Panc1 (cell line): ENCODE measurements around the gene GRIK4. TPM values are rescaled to one million over a fixed set of nuclear protein-coding genes. Genes with fewer than 3 reads are reported as not detected.

ENCODE experiments used
- ATAC-seq: fragments of 200-7000 bp; cut with Tn5 transposase; 2 replicates; pipeline ENCODE4 v1.9.1; 2020; ENCODE audit warnings: mild to moderate bottlenecking, moderate library complexity
- BruUV-seq: library from RNA; stranded (reverse); fragments of 400-500 nt; replicated peaks from 2 replicates; lab custom pipeline; 2021; lab: Mats Ljungman, UMichigan
- CTCF ChIA-PET: fragments of 300-600 bp; sonication (Branson Sonifier 250); formaldehyde crosslinking; loops from one replicate; lab custom pipeline; 2022; ENCODE audit warnings: antibody characterized with exemption; lab: Charles Lee
- POLR2A ChIA-PET: fragments of 300-600 bp; sonication (Branson Sonifier 250); formaldehyde crosslinking; loops from one replicate; lab custom pipeline; 2022; ENCODE audit warnings: antibody characterized with exemption; lab: Charles Lee
- DNase-seq: peaks from one replicate; pipeline ENCODE4 v3.0.0-alpha.2; 2010; ENCODE audit warnings: low read depth, low spot score
- H3K27ac ChIP-seq: 2 replicates; pipeline ENCODE4 v1.5.1; 2011; ENCODE audit warnings: mild to moderate bottlenecking, low read length, inconsistent platforms
- H3K27me3 ChIP-seq: fragments of 200-500 bp; sonication (Bioruptor generic); 2 replicates; pipeline ENCODE4 v1.6.0; 2014; ENCODE audit warnings: low read length, inconsistent platforms; ENCODE audit not compliant: control insufficient read depth, insufficient read depth
- H3K36me3 ChIP-seq: fragments of 200-500 bp; sonication (Bioruptor generic); 2 replicates; pipeline ENCODE4 v1.5.1; 2014; ENCODE audit warnings: inconsistent platforms, mild to moderate bottlenecking, low read length, moderate library complexity; ENCODE audit not compliant: control insufficient read depth, insufficient read depth
- H3K4me1 ChIP-seq: 2 replicates; pipeline ENCODE4 v1.5.1; 2011; ENCODE audit warnings: inconsistent platforms, mild to moderate bottlenecking, low read length, moderate library complexity; ENCODE audit not compliant: control insufficient read depth, insufficient read depth
- H3K4me3 ChIP-seq, 2 experiments: 2 replicates each; pipeline ENCODE4 v1.5.1; 2011 to 2012; ENCODE audit warnings: low read depth in 2 of 2, low read length in 2 of 2, mild to moderate bottlenecking in 2 of 2, inconsistent platforms in 1 of 2, moderate library complexity in 1 of 2
- H3K9me3 ChIP-seq: fragments of 200-500 bp; sonication (Bioruptor generic); 2 replicates; pipeline ENCODE4 v1.5.1; 2014; ENCODE audit warnings: low read depth, mild to moderate bottlenecking, inconsistent platforms, low read length, moderate library complexity; ENCODE audit not compliant: control insufficient read depth, insufficient read depth
- CTCF ChIP-seq: fragments of 450-650 bp; IDR thresholded peaks from 2 replicates; pipeline ENCODE4 v1.5.1; 2017; ENCODE audit warnings: mild to moderate bottlenecking
- POLR2AphosphoS5 ChIP-seq: IDR thresholded peaks from 2 replicates; pipeline ENCODE4 v1.6.1; 2012; ENCODE audit warnings: mild to moderate bottlenecking, low read depth, low read length, moderate library complexity
- REST ChIP-seq, 2 experiments: IDR thresholded peaks; 2 replicates each; pipeline ENCODE4 v1.6.1; 2011 to 2012; ENCODE audit warnings: low read depth in 2 of 2, control low read depth in 1 of 2, low read length in 1 of 2, mild to moderate bottlenecking in 1 of 2, moderate library complexity in 1 of 2; ENCODE audit not compliant: insufficient read depth in 1 of 2
- SIN3A ChIP-seq: IDR thresholded peaks from 2 replicates; pipeline ENCODE4 v1.6.1; 2012; ENCODE audit warnings: low read depth, mild to moderate bottlenecking, low read length, moderate library complexity, borderline replicate concordance; ENCODE audit not compliant: insufficient read depth
- TCF7L2 ChIP-seq: IDR thresholded peaks from 2 replicates; pipeline ENCODE4 v1.6.1; 2011; ENCODE audit warnings: mild to moderate bottlenecking, low read depth, low read length, inconsistent platforms
- in situ Hi-C: cut with HindIII; loops from 2 replicates; pipeline ENCODE4 v1.10.0; 2016; ENCODE audit warnings: low sequenced_read_pairs, low pct_unique_long_range_greater_than_20kb
- intact Hi-C: fragments of 100-400 bp; cut with micrococcal nuclease; formaldehyde crosslinking; loops from one replicate; pipeline ENCODE4 v1.10.0; 2022; ENCODE audit not compliant: unreplicated experiment
- total RNA-seq: library from RNA; stranded (reverse); gene quantifications from one replicate; pipeline ENCODE4 v1.2.1, GENCODE V29; 2021; ENCODE audit not compliant: unreplicated experiment

Gene GRIK4
- total RNA-seq, 1 experiment from 2014 or later = 0.62 TPM

- no peaks in the 10 kb centered on the region for H3K9me3 ChIP-seq
- H3K27ac ChIP-seq = no peak overlapping the region
- ATAC-seq (no peak), DNase-seq (no peak)
- ChIA-PET CTCF (no interaction called here), POLR2A (no interaction called here)
- peaks cover 29% of the 10 kb centered on the region for H3K27me3 ChIP-seq
- H3K4me1 ChIP-seq = no peaks in the 10 kb centered on the region
- TF ChIP-seq SIN3A (no peak), REST (IDR thresholded peaks at IDR 0.05; ENCODE audit: insufficient read depth in 1 of 2, low read depth in 2 of 2, low read length in 1 of 2) (no peak), POLR2AphosphoS5 (no peak), TCF7L2 (no peak), CTCF (no peak)
- intact Hi-C loops (no loop called here), in situ Hi-C loops (no loop called here)
- H3K36me3 ChIP-seq = no peaks in the 10 kb centered on the region
- H3K4me3 ChIP-seq = no peak overlapping the region
- BruUV-seq = no TSS peak
Observed at GRCh38 chr11:120668537-120668936, 157.0 kb downstream of the GRIK4 start.

- Histone ChIP-seq H3K27ac (no peak overlapping the region), H3K4me1 (no peaks in the 10 kb centered on the region), H3K27me3 (peaks cover 13% of the 10 kb centered on the region), H3K9me3 (no peaks in the 10 kb centered on the region), H3K36me3 (no peaks in the 10 kb centered on the region), H3K4me3 (no peak overlapping the region)
- TF ChIP-seq REST (IDR thresholded peaks at IDR 0.05; ENCODE audit: insufficient read depth in 1 of 2, low read depth in 2 of 2, low read length in 1 of 2) = no peak
- TF ChIP-seq SIN3A = no peak
- no peak for TF ChIP-seq POLR2AphosphoS5
- TF ChIP-seq TCF7L2 = no peak
- no peak for TF ChIP-seq CTCF
- BruUV-seq = no TSS peak
- no peak for ATAC-seq
- in situ Hi-C loops (no loop called here), intact Hi-C loops (no loop called here)
- DNase-seq = no peak
- ChIA-PET POLR2A (no interaction called here), CTCF (interaction anchor here (0.7 to 1.2 kb wide), 2 partner anchors 10 to 23 kb away, joined by 3 read pairs; no protein-coding TSS in a partner anchor)
Observed at GRCh38 chr11:120674542-120674941, 163.0 kb downstream of the GRIK4 start.
